ENCODE data around the gene CREB3L2.
A peak's percentile ranks its signal among the peaks of the same experiment; 100 is the strongest.
"Not testable (repeated sequence)": the region's sequence is repeated elsewhere in the genome, so short reads cannot be mapped to it uniquely, and the experiment has no call there.

The CREB3L2 gene

DNA sequence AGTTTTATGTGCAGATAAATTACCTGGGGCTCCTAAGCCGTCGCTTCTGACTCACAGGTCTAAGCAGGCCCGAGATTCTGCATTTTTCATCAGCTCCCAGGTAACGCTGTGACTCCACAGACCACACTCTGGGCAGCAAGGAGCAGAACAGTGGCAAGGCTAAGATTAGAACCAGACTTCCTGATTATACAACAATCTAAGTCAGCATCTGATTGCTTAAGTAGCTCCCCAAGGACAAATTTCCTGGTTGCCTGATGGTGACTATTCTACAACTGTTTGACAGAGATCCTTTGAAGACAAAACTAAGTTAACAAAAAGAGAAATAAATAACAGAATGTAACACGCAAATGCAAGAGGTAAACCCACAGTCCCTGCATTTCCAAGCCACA, 69.0 kb downstream of the CREB3L2 start:
- DNase-seq (ENCODE audit: low spot score), result peak; percentile 68

DNA sequence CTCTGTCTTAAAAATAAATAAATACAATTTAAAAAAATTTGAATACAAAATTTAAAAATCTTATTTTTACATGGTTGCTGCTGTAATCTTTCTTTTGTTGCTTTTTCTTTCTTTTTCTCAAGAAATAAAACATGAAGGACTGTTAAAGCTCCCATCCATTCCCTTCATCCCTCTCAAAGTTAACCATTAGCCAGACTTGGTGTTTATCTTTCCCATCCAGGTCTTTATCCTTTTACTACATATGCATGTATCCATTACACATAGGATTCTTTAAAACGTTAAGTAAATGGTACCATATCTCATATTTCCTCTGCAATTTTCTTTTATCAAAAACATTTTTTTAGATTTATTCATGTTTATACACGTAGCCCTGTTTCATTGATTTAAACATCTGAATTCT, 70.1 kb downstream of the CREB3L2 start:
- DNase-seq (ENCODE audit: low spot score), result no peak

DNA sequence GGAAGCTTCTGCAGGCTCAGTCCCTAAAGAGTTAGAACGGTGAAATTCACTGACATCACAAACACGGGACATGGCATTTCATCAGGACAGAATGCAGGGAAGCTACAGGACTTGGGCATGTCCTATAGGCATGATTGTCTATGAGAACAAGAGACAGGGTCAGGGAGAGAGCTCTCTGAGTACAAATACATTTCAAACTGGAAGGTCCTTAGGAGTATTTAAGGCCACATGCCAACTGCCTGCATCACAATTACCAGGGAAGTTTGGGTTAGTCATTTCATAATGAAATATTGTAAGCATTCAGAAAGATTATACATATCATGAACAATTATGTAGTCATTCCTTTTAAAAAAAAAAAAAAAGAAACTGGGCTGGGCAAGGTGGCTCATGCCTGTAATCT, 71.3 kb downstream of the CREB3L2 start:
- no peak for DNase-seq (ENCODE audit: low spot score)

DNA sequence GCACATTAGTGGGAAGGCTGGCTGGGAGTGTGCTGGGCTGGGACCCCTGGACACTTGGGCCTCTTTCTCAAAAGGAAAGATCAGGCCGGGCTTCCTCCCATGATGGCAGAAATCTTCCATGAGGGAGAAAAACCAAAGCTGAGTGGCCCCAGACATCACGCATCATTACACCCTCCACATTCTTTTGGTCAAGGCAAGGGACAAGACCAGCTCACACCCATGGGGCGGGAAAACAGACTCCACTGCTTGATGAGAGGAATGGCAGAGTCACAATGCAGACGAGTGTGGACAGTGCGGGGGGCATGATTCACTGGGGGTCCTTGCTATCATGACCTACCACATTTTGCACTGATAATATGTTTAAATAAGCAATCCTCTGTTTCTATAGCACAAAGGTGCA, 73.3 kb downstream of the CREB3L2 start:
- DNase-seq (ENCODE audit: low spot score), result no peak

DNA sequence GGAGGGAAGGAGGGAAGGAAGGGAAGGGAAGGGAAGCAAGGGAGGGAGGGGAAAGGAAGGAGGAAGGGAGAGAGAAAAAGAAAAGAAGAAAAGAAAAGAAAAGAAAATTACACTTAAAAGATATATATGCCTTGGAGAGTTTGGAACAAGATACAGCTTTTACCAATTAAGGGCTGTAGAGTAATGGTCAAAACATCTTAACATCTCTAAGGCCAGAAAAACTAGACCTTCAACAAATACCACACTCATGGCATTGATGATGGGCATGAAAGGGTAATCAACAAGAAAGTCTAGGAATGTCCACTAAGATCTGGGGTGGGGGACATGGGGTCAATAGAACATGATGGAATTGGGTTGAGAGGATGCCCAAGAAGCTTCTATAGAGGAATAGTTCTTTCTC, 74.5 kb downstream of the CREB3L2 start:
- DNase-seq (ENCODE audit: low spot score), result no peak

DNA sequence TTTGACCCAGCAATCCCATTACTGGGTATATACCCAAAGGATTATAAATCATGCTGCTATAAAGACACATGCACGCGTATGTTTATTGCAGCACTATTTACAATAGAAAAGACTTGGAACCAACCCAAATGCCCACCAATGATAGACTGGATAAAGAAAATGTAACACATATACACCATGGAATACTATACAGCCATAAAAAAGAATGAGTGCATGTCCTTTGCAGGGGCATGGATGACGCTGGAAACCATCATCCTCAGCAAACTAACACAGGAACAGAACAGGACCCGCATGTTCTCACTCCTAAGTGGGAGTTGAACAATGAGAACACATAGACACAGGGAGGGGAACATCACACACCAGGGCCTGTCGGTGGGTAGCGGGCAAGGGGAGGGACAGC, 75.7 kb downstream of the CREB3L2 start:
- DNase-seq (ENCODE audit: low spot score), result not testable (repeated sequence)

DNA sequence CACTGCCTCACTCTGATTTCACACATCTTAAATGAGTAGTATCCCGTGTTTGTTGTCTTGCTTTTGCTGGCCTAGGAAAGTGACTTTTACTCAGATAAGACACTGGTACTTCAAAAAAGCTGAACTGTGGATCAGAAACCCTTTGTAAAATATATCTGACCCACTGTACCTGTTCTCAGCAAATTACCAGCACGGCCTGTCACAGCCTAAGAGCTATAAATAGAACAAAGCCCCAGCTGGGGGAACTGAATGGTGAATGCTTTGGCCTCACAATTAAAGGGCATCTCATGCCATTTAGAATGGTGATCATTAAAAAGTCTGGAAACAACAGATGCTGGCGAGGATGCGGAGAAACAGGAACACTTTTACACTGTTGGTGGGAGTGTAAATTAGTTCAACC, 76.1 kb downstream of the CREB3L2 start:
- DNase-seq (ENCODE audit: low spot score), result no peak

DNA sequence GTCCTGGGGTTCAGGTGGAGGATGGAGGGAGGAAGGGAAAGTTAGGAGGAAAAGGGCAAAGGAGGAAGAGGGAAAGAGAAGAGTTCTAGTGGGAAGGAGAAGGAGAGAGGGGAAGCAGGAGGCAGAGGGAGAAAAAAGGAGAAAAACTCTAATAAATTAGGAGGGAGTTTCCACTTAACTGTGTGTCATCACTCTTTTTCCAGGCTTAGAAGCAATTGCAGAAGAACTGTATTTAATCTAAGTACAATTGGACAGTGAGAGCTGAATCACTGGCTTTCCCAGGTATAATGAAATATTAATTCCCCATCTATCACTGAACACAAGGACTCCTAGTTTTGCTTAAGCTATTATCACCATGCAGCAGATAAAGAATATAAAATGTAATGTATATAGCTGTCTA, 76.8 kb downstream of the CREB3L2 start:
- DNase-seq (ENCODE audit: low spot score), result no peak

DNA sequence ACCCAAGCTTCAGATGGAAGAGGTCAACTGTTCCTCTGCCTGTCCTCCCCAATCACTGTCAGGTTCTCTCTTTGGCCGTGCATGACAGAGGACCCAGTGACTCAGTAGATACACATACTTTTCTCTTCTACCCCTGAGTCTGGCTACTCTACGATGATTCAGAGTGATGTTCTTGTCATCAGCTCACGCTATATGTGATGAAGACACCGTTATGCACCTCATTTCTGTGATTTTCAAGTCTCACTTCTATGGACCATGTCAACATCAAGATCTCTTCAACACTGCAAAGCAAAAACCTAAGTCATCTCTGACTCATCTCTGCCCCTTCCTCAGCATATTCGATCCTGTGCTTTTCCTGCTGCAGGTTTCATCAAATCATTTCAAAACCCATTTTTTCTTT, 78.5 kb downstream of the CREB3L2 start:
- DNase-seq (ENCODE audit: low spot score), result no peak

DNA sequence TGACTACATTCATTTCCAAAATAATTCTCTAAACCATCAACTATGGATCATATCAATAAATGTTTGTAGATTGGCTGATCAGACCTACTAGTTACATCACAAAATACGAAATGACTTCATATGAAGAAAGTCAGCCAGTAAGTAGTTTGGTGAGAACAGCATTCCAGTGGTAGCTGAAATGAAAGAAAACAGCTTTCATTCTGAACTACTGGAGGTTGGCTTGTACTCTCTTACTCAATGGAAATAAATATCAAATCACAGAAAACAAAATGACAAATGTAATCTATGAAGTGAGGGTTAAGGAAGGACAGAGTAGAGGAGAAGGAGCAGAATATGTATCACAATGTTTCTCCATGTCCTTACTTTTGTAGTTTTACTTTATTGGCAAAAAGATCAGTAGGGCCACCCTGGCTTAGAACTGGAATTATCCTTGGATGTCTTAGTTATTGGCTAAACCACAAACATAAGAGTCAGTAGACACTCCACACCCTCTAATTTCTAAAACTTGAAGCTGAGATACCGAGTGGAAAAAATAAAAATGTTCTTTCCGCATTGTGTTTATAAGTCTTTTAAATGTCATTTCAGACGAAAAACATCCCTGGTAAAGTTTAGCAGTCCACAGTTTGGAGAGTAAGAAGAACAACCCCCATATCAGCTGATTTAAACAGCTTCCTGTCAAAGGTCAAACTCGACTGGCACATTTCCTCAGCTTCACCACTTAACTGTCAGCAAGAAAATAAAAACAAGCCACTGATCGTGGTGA, 81.1 kb downstream of the CREB3L2 start:
- no peak for DNase-seq (ENCODE audit: low spot score)

DNA sequence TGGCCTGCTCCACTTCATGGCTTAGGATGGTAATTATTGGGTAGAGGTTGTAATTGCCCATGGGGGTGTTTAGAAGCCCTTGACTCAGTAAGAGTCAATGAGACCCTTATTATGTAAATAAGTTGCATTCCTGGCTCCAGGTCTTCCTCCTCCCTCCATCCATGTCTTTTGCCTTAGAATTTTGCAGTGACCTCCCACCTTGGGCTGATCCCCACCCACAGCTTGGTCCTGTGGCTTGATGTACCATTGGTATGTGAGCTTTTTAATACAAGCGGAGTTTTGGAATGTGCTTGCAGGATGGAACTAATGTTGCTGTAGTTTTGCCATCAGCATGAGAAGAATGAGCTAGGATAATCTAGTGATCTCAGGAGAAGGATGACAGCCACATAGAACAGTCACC, 81.9 kb downstream of the CREB3L2 start:
- DNase-seq (ENCODE audit: low spot score), result no peak

DNA sequence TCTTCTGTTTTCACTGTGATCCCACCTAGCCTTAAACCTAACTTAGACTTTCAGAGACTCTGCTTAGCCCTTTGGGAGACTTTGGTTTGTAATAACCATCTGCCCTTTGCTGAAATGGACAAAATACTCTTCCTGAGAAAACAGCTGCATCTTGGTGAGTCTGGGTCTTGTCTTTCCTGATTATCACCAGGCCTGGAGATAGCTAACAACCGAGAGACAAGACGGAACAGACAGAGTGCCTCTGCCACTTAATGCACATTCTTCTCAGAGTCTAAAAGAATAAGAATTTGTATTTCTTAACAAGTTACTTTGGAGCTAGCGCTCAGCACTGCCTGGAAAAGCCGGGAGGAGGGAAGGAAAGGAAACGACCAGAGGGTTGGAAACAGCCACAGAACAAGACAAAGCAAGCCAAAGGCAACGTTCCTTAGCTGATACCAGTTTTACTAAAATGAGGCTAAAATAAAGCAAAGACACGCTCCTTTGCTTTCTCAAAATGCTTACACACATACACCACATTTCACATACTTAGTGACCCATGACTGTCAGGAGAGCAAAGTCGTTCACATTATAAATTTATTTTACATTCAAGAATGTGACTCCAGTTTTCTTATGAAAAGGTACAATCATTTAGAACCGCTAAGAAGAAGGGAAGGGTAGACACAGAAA, 84.8 kb downstream of the CREB3L2 start:
- DNase-seq (ENCODE audit: low spot score), result no peak

DNA sequence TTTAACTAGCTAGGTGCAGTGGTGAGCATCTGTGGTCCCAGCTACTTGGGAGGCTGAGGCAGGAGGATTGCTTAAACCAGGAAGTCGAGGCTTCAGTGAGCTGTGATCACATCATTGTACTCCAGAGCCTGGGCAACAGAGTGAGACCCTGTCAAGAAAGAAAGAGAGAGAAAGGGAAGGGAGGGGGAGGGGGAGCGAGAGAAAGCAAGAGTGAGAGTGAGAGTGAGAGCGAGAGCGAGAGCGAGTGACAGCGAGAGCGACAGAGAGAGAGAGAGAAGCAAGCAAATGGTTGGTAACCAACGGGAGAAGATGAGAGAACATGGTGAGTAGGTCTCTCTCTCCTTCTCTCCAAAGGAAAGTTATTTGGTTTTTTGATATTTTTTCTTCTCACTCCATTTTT, 85.3 kb downstream of the CREB3L2 start:
- no peak for DNase-seq (ENCODE audit: low spot score)

DNA sequence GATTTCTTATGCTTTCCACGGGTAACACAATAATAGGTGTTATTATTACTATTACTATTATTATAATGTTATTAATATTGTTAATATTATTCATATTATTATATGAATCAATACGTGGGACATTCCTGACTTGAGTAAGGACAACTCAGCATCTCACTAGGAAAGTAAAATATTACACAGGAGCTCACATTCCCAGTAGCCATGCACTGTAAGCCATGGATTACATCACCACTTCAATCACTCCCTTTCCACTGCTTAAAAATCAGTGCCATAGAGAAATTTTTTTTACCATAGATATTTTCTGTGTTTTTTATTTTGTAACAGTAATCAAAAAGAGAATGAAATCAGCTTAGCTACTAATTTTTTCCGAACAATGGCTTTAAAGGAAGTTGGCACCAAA, 86.6 kb downstream of the CREB3L2 start:
- DNase-seq (ENCODE audit: low spot score), result no peak

DNA sequence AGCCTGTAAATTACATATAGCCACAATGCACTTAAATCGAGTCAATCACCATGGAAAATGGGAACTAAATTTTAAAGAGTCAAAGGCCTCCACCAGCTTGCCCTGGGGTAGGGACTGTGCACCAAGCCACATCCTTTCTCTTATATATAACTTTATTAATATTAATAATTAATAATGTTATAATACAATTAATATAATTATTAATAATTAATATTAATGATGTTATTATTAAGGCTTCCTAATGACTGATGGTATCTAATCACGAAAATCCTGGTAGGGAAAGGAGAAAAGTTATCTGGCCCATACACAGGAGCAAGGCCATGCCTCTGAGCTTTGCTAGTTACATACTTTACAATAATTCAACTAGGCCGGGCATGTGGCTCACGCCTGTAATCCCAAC, 87.9 kb downstream of the CREB3L2 start:
- no peak for DNase-seq (ENCODE audit: low spot score)

DNA sequence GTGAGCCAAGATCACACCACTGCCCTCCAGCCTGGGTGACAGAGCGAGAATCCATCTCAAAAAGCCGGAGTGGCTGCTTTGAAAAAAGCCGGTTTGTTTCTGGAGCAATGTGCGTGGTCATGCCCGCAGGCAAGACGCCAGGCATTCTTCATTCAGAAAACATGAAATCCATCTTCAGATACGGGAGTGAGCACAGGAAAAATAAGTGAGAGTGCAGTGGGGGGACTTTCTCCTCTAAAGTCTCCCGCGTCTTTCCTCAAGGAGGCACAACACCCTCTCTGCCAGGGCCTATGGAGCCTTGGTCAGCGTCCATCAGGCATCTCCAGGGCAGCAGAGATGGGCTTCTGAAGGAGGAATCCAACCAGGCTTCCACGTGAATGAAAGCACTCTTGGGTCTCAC, 92.8 kb downstream of the CREB3L2 start:
- DNase-seq (ENCODE audit: low spot score), result peak; percentile 53

DNA sequence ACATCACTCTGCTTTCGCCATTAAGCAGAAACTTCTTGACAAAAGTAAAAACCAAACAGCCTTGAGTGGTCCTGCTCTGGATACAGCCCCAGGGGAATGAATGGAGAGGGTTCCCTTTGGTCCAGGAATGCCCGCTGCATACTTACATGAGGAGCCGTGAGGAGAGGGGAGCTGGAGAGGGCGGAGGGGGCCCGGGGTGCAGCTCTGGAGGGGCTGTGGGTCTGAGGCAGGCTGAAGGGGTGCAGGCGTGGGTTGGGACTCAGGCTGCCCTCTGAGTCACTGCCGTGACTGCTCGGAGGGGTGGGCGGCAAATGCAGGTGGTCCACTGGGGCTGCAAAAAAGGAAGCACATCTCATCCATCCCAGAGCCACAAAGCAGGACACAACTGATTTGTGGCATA, 93.8 kb downstream of the CREB3L2 start:
- DNase-seq (ENCODE audit: low spot score), result no peak

DNA sequence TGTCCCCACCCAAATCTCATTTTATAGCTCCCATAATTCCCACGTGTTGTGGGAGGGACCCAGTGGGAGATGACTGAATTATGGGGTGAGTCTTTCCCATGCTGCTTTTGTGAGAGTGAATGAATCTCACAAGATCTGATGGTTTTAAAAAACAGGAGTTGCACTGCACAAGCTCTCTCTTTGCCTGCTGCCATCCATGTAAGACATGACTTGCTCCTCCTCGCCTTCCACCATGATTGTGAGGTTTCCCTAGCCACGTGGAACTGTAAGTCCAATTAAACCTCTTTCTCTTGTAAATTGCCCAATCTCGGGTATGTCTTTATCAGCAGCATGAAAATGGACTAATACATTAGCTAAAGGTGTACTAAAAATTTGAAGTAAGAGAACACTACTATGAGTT, 95.2 kb downstream of the CREB3L2 start:
- not testable (repeated sequence) for DNase-seq (ENCODE audit: low spot score)

DNA sequence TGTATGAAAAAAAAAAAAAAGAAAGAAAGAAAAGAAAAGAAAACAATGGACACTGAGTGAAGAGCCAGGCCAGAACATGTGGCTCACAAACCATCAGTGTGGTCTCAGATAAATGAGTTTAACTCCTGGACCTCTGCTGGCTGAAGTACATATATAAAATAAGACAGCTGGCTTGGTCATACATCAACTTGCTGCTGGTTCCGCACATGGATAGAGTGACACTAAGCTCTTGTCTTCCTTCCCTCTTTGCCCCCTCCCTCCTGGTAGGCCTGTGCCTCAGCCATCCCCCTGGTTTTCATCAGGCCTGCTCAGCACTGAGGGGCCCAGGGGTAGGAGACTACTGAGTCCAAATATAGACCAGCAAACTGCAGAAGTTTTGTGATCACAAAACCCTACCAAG, 97.1 kb downstream of the CREB3L2 start:
- DNase-seq (ENCODE audit: low spot score), result peak; percentile 24

DNA sequence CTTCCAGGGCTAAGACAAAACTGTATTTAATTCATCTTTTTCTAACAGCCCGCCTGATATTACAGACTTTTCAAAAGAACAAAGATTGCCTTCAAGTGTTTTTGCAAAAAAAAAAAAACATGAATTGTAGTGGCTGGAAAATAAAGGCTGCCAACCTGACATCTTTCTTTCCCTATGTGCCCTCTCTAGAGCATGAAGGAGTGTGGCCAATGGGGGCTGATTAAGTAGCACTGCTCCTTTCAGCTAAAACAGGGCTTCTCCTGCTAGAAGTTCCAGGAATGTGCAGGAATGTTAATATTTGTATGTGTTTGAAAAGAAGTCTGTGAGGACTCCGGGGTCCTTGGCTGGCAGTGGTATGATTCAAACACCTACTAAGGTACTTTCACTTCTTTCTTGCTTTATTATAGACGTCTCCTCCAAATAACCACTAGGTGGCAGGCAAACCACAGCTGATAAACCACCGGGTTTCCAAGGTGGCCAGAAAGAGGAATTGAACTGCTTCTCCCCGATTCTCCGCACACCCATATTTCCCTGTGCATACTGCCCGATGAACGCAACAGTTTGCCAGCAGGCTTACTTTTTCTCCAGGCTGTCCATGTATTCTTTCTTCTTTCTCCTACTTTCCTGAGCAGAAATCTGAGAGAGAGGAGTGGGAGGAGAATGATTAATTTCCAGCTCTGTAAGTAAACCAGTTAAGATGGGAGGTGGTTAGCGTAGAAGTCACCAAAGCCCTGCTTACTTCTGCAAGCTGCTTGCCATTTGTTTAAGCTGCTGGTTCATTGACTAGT, 98.3 kb downstream of the CREB3L2 start:
- peak; percentile 93 for DNase-seq (ENCODE audit: low spot score)

DNA sequence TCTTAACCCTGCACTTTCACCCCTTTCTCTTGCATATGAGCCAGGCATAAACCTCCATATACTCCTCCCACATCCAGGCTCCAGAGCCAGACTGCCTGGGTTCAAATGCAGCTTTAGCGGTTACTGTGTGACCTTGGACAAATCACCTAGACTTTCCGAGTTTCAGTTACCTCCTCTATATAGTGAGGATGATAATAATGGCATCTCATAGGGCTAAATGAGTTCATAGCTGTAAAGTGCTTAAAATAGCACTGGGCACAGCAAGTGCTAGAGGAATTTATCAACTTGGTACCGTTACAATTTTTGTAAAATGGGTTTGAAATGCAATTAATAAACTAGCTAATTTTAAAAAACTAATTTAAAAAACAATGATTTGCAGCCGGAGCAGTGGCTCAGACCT, 101.7 kb downstream of the CREB3L2 start:
- DNase-seq (ENCODE audit: low spot score), result no peak

DNA sequence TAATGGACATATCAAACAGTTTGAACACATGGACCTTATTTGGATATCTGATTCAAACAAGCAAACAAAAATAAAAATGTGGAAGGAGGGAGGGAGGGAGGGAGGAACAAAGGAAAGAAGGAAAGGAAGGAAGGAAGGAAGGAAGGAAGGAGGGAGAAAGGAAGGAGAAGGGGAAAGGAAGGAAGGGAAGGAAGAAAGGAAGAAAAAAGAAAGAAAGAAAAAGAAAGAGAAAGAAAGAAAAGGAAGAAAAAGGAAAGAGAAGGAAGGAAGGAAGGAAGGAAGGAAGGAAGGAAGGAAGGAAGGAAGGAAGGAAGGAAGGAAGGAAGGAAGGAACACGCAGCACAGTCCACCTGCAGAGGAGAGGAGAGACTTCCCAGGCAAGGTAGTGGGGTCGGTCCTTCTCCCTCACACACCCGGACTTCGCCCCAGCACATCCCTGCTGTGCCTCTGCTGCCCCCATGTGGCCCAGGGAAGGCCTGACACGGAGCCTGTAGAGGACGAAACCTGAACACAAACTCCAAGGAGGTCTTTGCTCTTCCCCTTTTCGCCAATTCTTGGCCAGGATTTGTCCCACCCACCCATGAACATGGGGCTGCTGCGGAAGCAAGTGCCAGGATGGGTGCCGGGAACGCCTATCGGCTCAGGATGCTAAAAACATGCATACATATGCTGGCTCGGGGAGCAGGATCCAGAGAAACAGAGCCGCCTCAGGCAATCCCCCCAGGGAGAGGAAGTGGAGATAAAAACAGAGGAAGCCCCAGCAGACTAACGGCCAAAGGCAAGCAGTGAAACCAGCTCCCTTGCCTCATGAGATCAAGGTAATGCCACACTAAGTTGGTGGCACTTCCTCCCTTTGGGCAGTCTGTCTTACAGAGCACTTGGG, 102.8 kb downstream of the CREB3L2 start:
- DNase-seq (ENCODE audit: low spot score), result peak; percentile 85
